GM21619 (cell line): ENCODE data around the gene KSR1.
"Not testable (repeated sequence)": the region's sequence is repeated elsewhere in the genome, so short reads cannot be mapped to it uniquely, and the experiment has no call there.

Source experiments
- ATAC-seq: cut with Tn5 transposase; IDR thresholded peaks from one replicate; pipeline ENCODE4 v1.9.1; 2021; ENCODE audit not compliant: unreplicated experiment

The KSR1 gene

GRCh38 chr17:27491713-27492190, 35.5 kb downstream of the KSR1 start:
- ATAC-seq: no peak

- no peak for ATAC-seq
Observed at GRCh38 chr17:27492470-27492869, 36.2 kb downstream of the KSR1 start.

GRCh38 chr17:27493088-27493487, 36.8 kb downstream of the KSR1 start:
- ATAC-seq: no peak

DNA sequence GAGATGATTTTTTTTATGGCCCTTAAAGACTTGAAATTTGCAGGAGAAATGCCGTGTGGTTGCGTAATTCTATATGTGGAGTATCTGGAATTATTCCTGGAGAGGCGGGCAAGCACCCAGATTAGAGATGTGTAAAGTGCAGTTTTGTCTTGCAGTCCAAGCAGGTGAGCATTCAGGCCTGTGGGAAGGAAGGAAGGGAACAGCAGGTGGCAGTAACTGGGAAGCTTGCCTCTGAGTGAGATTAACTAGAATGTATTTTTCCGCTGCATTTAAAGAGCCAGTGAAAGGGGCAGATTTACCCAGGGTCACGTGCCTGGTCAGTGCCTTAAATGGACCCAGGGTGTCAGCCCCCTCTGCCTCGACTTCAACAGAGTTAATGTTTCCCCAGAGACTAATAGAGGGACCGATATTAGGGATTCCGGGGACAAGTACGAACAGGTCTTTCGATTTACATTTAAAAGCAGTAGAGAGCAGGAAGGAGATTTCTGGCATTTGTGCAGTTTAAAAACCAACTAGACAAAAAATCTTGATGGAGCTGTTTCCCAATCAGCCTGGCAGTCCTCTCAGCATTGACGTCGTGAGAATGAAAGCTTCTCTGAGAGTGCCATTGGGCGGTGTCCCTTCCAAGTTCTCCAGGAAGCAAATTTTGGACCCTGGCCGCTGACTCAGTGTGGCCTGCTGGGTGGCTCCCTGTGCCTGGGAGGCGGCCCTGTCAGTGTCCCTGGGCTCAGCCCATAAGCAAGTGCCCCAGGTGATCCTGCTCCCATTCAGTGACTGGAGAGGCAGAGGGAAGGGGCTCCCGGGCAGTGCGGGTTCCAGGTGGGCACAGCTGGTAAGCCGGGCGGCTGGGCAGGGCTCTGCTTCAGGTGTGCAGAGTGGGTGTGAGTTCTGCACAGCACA, 38.2 kb downstream of the KSR1 start:
- no peak for ATAC-seq

- no peak for ATAC-seq
Observed at GRCh38 chr17:27495460-27495859, 39.2 kb downstream of the KSR1 start.

DNA sequence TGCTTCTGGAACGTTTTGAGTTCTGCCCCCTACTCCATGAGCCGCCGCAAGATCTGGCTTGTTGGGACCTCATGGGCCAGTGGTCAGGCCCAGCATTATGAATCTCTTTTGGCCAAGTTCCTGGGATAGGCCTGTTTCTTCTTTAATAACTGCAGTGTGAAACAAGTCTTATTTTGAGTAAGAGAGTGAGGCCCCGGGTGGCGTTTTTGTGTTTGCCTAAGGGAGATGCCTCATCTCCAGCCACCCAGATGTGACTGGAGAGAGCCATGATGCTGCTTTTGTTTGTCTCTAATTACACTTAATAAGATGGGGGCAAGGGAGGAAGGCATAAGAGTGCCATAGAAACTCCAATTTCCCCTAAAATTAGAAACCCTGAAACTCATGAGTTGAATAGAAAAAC, 39.8 kb downstream of the KSR1 start:
- no peak for ATAC-seq

DNA sequence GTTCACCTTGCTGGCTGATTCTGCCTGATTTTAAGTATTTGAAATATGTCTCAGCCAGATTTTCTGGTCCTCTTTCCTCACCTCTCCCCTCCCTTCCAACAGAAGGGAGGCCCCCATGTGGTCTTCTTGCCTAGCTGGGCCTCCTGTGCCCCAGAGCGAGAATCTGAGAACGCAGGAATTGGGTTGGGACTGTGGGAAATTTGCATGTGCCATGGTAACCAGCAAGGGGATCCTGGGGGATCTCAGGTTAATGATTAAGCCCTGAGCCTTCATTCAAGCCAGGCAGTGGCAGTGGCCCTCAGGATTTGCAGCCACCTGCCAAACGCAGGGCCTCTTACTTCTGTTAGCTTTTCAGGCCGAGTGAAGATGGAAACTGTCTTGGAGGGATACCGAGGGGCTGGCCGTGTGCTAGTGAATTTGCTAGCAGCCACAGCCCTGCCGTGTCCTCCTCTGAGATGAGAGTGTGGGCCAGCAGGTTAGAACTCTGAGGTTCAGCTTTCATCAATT, 40.2 kb downstream of the KSR1 start:
- ATAC-seq: peak; percentile 61

DNA sequence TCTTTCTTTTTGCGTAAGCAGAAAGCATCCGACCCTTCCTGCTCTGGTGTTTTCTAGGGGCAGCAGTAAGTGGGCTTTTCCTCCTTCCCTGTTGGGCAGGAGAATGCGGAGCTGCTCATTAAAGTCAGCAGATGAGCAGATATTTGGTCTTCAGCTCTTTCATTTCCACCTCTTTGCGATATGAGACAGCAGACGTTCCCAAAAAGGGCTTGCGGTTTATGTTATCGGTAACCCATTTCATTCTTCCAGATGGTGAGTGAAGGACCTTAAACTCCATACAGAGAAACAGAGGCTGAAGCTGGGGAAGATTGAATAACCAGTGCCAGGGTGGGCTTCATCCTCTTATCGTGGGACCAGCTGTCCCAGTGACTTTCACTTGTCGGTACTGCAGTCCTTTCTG, 40.7 kb downstream of the KSR1 start:
- no peak for ATAC-seq

DNA sequence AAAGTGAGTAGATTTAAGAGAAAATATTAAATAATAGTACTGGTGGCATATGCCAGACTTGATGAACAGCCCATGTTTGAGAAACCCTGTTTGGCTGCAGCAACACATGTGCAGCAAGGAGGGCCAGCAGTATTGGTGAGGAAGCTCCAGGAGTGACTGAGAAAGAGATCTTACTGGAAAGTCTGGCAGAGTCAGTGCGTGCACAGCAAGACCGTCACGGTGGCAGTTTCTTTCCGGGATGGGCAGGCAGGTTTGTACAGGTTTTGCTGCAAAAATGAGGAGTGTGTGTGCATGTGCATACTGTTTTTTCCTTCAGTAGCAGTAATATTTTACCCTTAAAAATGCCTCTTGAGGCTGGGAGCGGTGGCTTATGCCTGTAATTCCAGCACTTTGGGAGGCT, 41.4 kb downstream of the KSR1 start:
- ATAC-seq: no peak

GRCh38 chr17:27498615-27499309, 42.5 kb downstream of the KSR1 start:
- no peak for ATAC-seq

DNA sequence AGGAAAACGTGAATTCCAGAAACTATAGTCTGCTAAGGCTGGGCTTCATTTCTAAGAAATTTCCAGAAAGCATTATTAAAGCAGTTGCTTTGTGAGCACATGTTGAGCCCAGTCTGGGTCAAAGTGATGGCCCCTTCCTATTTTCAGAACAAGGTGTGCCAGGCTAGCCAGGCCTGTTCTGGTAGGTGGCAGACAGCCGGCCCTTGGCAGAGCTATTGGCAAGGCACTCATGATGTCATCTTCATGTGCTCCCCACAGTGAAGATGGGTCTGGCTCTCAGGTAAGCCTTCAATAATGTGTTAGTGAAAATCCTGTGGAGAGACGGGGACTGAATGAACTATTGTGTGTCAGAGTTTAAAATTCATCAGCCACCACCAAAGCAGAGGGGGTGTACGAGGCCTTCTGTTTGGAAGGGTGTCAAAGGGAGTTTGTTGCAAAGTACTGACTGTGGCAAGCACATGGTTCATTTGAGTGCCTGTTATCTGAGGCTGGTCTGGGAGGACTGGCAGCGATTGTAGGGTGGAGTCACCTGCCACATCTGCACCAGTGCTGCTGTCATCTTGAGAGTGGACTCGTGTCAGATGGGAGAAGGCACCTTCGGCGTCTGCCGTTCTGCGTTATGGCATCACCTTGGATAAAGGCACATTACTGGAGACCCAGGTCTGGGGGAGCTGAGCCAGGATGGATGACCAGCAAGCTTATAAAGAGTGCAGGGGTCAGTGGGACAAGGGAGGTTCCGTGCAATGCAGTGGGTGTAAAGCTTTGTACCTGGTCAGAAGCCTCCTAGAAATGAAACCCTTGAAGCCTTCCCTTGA, 43.4 kb downstream of the KSR1 start:
- no peak for ATAC-seq

DNA sequence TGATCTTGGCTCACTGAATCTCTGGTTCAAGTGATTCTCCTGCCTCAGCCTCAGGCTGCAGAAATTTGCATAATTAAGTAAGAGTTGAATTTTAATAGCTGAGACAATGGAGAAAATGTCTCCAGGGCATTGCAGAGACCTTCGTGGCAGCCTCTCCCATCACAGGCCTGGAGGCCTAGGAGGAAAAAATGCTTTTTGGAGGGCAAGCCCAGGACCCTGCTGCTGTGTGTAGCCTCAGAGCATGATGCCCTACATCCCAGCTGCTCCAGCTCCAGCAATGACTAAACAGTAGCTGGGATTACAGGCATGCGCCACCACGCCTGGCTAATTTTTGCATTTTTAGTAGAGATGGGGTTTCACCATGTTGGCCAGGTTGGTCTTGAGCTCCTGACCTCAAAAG, 45.1 kb downstream of the KSR1 start:
- ATAC-seq: not testable (repeated sequence)

- ATAC-seq: no peak
Observed at GRCh38 chr17:27502526-27503324, 46.5 kb downstream of the KSR1 start.

- no peak for ATAC-seq
Observed at GRCh38 chr17:27503611-27504010, 47.4 kb downstream of the KSR1 start.

DNA sequence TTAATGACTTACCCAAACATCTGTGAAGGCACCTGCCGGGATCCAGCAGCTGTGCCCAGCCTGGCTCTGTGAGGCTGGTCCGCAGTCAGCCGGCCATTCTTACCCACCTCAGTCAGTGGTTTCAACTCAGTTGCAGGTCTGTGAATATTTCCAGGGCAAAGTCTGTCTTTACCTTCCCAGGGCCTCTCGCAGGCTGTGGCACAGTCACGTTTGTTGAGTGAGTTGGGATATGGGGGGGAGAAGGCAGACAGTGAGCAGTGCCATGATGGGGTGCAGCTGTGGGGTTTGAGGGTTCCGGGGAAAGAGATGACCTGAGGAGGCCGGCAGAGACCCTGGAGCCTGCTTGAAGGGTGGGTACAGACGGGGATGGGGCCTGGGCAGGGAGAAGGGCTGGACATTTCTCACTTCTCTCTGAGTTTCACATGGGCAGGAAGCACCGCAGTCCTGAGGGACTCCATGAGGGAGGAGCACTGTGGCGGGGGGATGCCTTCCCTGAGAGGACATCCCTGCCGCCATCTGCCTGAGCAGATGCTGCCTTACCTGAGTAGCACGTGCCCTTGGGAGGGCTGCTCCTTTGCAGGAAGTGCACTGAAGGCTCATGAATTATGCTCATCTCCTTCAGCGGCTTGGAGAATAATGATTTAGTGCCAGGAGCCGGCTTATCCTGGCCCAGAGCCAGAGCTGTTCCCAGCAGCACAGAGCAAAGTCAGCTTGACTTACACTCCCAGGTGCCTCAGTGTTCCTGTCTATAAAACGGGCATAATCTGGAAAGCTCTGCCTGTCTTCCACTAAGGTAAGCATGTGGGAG, 48.1 kb downstream of the KSR1 start:
- no peak for ATAC-seq

- peak; percentile 60 for ATAC-seq
Observed at GRCh38 chr17:27506348-27507218, 50.3 kb downstream of the KSR1 start.

DNA sequence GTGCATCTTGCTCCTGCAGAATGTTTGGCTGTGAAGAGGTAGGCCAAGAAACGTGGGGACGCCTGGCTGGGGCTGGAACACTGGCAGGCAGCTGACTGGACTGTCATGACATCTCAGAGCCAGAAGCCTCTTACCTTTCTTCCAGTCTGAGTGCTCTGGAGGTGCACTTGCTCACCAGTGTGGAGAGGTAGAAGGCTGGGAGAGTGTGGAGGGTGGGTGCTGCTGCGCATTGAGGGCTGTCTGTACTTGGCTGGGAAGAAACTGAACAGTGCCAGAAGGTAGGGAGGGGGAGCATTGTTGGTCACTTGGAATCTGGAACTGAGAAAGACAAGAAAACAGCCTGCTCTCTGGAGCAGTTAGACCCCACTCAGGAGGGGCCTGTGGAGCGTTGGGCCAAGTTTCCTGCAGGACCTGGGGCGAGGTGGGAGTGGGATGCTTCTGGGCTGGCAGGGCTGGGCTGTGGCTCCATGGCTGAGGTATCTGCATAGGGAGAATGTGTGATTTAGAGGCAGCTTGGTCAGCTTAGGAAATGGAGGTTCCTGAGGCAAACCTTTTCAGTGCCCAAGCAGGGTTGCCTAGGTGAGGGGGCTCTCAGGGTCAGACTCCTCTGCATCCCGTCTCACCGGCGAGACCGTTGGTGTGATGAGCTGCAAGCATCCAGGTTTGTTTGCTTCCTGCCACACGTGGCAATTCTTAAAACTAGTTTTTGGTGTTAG, 55.1 kb downstream of the KSR1 start:
- no peak for ATAC-seq

GRCh38 chr17:27512031-27512430, 55.8 kb downstream of the KSR1 start:
- no peak for ATAC-seq
